Activated CD4-positive, alpha-beta T cell treated with anti-CD3 and anti-CD28 coated beads, Interleukin-2, Interleukin-6, amounts not matched to agents 100 ng/mL and 50 ng/mL, durations not matched to agents 16 hours and 8 hours (primary cell): ENCODE data around the gene KEAP1.
"Not testable (repeated sequence)": the region's sequence is repeated elsewhere in the genome, so short reads cannot be mapped to it uniquely, and the experiment has no call there.

Experiments used
- DNase-seq: peaks from one replicate; pipeline ENCODE4 v3.0.0-alpha.2; 2020

Gene KEAP1

GRCh38 chr19:10491472-10492047, 11.6 kb downstream of the KEAP1 start:
- DNase-seq: no peak

- DNase-seq: no peak
These were observed 16.6 kb downstream of the KEAP1 start for GRCh38 chr19:10486551-10486950.

- DNase-seq: peak; percentile 89
These were observed 24.2 kb downstream of the KEAP1 start for GRCh38 chr19:10478903-10479384.

- no peak for DNase-seq
These were observed 24.7 kb downstream of the KEAP1 start for GRCh38 chr19:10478476-10478875.

DNA sequence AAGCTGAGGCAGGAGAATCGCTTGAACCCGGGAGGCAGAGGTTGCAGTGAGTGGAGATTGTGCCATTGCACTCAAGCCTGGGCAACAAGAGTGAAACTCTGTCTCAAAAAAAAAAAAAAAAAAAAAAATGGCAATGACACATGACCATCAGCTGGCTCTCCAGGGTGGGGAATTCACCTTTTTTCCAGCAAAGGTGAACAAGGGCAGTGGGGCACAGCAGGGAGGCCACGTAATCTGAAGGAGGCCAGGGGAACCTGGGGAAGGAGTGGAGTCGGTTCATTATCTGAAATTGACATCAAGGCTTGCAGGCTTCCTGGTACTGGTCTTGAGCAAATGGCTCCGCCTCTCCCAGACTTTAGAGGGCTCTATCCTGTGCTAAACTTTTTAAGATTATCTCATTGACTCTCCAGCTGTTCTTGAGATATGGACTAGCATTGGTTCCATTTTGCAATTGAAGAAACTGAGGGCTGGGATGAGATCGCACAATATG, 28.1 kb downstream of the KEAP1 start:
- no peak for DNase-seq

DNA sequence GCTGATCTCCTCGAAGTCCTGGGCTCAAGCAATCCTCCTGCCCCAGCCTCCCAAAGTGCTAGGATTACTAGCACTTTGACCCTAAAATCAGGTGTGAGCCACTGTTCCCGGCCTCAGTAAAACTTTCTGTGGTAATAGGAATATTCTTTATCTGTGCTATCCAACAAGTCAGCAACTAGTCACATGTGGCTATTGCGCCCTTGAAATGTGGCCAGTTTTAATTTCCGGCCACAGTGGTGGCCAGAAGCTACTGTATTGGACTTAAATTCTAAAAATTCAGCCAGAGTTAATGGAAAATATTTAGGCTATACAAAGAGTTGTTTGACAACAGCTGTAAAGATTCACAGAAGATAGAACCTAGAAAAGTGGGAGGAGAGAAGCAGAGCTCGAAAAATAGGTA, 30.0 kb downstream of the KEAP1 start:
- no peak for DNase-seq

GRCh38 chr19:10471909-10472308, 31.2 kb downstream of the KEAP1 start:
- peak; percentile 32 for DNase-seq

DNA sequence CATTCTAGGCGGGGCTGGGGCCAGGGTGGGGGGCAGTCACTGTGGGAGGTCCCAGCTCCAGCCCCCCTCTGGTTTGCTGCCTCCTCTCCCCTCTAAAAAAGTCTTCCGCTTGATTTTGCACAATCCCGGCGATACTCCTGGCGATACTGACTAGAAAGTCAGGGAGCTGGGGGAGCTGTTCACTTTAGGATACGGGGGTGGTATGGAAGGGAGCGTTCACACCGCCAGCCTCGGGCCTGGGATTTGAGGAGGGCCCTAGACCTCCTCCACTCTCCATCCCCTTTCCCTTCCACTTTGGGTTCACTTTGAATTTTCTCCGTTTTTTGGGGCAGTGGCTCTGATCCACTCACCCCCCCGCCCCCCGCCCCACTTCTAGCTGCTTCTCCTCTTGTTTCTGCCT, 35.0 kb downstream of the KEAP1 start:
- no peak for DNase-seq

DNA sequence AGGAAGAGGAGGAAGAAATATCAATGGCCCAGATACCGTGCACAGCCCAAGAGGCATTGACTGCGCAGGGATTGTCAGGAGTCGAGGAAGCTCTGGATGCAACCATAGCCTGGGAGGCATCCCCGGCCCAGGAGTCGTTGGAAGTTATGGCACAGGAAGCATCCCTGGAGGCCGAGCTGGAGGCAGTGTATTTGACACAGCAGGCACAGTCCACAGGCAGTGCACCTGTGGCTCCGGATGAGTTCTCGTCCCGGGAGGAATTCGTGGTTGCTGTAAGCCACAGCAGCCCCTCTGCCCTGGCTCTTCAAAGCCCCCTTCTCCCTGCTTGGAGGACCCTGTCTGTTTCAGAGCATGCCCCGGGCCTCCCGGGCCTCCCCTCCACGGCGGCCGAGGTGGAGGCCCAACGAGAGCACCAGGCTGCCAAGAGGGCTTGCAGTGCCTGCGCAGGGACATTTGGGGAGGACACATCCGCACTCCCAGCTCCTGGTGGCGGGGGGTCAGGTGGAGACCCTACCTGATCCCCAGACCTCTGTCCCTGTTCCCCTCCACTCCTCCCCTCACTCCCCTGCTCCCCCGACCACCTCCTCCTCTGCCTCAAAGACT, 36.0 kb downstream of the KEAP1 start:
- DNase-seq: no peak

- no peak for DNase-seq
These were observed 38.7 kb downstream of the KEAP1 start for GRCh38 chr19:10464456-10464855.

DNA sequence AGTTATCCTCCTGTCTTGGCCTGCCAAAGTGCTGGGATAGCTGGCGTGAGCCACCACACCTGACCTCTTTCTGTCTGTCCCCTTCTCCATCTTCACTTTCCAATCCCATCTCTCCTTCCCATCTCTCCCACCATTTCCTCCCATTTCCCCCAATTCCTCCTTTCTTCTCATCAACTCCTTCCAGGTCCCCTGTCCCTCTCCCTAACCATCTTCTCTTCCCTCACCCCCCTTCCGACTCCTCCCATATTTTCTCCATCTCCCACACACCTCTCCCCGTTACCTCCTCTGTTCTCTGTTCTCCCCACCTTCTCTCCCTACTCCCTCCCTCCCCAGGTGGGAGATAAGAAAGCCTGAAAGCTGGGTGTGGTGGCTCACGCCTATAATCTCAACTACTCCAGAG, 40.6 kb downstream of the KEAP1 start:
- no peak for DNase-seq

- not testable (repeated sequence) for DNase-seq
These were observed 41.1 kb downstream of the KEAP1 start for GRCh38 chr19:10462042-10462441.

DNA sequence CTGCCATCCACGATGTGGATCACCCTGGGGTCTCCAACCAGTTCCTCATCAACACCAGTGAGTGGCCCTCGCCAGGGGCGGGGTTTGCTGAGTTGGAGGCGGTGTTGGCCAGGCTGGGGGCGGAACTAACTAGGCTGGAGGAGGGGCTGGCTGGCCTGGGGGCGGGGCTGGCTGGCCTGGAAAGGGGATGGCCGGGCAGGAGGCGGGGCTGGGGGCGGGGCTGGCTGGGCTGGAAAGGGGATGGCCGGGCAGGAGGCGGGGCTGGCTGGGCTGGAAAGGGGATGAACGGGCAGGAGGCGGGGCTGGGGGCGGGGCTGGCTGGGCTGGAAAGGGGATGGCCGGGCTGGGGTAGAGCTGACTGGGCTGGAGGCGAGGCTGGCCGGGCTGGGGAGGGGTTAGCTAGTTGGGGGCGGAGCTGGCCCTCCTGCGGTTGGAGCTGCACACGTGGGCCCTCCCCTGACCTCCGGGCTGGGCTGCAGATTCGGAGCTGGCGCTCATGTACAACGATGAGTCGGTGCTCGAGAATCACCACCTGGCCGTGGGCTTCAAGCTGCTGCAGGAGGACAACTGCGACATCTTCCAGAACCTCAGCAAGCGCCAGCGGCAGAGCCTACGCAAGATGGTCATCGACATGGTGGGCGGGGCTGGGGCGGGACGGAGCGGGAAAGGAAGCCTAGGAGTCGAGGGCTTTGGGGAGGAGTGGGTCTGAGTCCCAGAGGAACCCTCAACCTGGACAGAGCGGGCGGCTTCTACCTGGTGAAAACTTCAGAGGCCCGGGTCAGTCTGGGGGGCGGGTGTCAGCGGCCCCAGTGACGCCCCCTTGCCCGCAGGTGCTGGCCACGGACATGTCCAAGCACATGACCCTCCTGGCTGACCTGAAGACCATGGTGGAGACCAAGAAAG, 41.9 kb downstream of the KEAP1 start:
- DNase-seq: peak; percentile 94

DNA sequence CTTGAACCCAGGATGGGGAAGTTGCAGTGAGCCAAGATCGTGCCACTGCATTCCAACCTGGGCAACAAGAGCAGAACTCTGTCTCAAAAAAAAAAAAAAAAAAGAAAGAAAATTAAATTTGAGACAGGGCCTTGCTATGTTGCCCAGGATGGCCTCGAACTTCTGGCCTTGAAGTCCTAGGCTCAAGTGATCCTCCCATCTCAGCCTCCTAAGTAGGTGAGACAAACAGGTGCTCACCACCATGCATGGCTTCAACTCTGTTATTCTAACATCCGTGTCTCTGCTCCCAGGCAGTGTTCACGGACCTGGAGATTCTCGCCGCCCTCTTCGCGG, 42.5 kb downstream of the KEAP1 start:
- no peak for DNase-seq

DNA sequence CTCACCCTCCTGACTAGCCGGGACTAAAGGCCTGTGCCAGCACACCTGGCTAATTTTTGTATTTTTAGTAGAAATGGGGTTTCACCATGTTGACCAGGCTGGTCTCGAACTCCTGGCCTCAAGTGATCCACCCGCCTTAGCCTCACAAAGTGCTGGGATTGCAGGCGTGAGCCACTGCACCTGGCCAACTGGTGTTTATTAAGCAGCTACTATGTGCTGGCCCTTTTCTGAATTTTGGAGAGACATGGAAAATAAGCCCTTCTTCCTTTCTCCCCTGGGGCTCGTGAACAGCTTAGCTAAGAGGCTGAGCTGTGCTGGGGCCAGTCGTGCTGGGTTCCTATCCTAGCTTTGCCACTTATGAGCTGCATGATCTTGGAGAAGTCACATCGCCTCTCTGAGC, 44.4 kb downstream of the KEAP1 start:
- DNase-seq: not testable (repeated sequence)

DNA sequence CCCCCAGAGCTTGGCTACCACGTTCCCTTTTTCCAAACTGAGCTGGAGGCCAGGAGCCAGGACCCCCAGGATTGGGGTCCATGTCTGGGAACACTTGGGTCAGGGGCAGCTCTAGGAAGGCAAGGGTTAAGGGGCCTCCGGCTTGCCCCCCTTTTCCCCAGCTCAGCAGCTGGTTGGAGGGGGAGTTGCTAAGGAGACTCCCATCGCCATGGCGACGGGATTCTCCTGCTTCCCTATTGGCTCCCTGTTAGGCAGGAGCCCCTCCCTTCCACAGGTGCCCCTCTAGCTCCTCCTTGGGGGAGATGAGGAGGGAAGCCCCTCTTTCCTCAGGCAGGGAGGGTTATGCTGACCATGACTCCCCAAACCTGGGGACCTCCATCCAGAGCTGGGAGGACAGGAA, 48.9 kb downstream of the KEAP1 start:
- no peak for DNase-seq

DNA sequence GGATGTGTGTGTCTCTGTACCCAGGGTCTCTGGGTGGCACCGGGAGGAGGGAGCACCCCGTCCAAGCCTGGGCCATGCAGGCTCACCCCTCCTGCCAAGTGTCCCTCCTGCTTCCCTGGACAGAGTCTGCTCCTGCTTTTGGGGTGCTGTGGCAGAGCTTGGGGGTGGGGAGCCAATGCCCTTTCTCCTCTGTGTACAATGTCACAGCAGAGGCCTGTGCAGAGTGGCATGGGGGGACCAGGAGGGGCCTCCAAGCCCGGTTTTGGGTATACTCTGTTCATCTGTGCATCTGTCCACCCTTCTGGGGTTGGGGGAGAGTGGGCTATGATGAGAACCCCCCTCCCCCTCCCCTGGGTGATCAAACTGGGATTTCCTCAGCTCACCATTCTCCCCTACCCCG, 49.3 kb downstream of the KEAP1 start:
- no peak for DNase-seq

DNA sequence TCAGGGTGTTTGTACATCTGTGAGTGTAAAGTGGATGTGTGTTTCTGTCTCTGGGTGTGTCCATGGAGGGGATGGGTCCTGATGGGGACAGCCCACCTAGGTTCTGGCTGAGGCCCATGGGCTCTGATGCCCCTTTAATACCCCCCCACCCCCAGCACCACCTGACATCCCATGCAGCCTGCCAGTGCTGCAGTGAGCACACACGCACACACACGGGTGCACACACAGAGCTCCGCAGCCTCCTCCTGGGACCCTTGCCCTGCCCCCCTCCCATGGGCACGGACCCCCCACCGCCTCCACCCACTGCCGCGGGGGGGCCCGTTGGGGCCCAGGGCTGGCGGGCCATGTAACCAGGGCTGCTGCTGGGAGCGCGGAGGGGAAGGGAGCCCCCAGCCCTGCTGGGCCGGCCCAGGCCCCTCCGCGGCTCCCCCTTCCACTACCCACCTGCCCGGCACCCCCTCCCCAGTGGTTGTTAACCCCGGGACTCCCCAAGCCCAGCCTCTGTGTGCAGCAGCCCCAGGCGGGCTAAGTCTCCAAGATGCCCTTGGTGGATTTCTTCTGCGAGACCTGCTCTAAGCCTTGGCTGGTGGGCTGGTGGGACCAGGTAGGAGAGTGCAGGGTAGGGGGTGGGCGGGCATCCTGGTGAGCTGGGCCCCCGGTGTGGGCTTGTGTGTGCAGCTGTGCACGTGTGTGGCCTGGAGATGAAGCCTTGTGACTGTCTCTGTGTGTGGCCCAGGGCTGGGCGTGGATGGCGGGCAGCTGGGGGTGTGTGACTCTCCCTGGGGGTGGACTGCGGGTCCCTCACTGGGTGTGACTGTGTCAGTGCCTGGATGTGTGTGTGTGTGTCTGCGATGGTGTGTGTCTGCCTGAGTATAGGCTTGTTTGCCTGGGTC, 50.2 kb downstream of the KEAP1 start:
- no peak for DNase-seq

GRCh38 chr19:10450853-10451609, 52.1 kb downstream of the KEAP1 start:
- DNase-seq: peak; percentile 34

DNA sequence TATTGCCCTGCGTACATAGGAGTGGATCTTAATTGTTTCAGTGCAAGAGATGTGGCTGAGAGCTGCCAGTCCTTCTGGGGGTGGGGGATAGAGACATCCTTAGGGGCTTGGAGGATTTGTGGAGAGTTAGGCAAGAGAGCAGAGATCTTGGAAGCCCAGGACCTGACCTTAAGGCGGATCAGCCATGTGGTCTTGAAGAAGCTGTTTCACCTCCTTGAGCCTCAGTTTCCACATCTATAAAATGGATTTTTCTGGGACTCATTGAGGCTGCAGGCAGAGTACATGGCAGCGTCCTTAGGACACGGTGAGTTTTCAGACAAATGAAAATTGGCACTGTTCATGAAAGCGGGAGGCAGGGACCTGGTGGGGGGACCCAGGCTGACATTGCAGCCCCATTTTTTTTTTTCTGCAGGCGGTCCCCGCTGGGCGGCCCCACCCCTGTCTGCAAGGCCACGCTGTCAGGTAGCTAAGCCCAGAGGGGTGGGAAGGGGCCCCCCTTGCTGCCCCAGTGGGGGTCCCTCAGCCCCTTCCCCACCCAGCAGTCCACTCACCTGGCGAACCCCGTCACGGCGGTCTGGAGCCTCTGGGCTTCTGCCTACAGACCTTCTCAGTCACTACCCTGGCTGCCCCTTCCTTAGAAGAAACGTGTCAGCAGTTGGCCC, 52.8 kb downstream of the KEAP1 start:
- DNase-seq: no peak

DNA sequence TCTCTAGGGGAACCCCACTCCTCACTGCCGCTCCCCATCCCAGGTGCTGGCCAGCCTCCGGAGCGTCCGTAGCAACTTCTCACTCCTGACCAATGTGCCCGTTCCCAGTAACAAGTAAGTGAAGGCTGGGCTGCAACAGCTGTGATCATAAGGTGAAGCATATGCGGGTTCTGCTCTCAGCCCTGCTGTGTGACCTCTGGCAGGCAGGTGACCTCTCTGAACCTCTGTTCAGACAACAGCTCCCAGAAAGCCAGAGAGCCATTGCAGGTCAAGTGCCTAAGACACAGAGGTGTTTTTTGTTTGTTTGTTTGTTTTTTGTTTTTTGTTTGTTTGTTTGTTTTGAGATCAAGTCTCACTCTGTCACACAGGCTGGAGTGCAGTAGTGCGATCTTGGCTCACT, 54.1 kb downstream of the KEAP1 start:
- no peak for DNase-seq

GRCh38 chr19:10442698-10443097, 60.5 kb downstream of the KEAP1 start:
- no peak for DNase-seq
